Stimulated activated CD4-positive, alpha-beta T cell treated with anti-CD3 and anti-CD28 coated beads, TNF-alpha, amount 100 ng/mL, for 1 hour (primary cell): Measurements from ENCODE around the gene COL5A1.
"Not testable (repeated sequence)": the region's sequence is repeated elsewhere in the genome, so short reads cannot be mapped to it uniquely, and the experiment has no call there.

Source experiments
- DNase-seq, 3 donors: peaks; one replicate each; pipeline ENCODE4 v3.0.0-alpha.2; 2020; ENCODE audit warnings: low read depth in 3 of 3, low spot score in 1 of 3

The COL5A1 gene

DNA sequence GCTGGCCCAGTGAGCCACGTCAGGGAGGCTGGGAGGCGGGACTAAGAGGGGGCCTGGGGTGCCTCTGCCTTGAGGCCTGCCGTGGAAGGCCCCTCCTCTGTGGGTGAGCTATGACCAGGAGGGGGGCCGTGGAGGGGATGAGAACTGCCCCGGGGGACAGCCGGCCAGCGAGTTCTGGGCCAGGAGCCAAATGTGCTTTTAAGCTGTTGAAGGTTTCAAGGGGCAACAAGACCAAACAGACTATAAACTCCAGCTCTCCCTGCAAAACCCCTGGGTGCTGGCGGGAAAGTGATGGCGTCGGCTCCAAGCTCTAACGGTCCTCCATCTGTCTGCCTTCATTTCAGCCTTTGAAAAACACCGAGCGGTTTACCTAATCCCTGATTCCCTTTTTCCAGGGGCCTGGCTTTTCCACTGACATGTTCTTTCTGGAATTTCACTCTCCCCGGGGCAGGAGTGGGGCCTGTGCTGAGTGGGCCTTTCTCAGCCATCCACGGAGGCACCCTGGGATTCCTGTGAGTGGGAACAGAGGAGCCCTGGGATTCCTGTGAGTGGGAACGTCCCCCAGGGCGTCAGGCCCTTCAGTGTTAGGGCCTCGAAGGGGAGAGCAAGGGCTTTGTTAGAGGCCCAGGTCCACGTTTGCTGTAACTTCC, 65.6 kb downstream of the COL5A1 start:
- DNase-seq: no peak

DNA sequence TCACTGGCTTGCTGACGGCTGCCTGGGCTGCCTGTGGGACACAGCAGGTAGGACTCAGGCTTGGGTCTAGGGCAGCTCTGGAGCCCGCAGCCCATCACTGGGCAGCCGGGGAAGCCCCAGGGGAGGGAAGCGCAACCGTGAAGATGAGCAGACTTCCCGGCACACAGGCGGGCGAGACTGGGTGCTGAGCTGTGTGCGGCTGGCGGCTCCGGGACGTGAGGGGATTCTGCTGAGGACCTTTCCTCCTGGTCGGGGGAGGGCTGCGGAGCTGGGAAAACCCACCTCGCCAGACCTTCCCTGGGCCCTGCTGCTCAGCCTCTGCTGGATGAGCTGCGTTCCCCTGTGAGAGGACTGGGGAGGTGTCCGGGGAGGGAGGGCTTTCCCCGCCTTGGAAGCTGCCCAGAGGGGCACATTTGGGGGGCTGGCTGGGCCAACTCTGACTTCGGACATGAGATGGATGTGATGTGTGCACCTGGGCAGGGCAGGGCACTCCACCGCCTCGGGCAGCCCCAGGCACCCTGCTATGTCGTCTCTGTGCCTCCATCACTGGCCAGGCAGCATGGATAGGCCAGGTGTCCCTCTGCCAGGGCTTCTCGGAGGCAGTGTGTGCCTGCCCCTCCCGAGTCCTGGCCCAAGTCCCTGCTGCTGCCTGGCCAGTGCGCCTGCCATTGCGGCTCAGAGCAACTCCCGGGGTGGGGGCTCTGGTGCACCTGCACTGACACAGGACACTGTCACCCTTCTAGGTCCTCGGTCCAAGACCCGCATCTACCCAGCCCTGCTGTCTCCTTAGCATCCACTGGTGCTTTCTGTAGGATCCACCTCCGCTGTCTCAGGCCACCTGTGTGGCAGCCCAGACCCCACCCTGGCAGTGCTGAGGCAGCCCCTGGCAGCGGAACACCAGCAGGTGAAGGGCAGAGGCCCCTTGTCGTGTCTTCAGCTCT, 66.4 kb downstream of the COL5A1 start:
- DNase-seq: no peak

DNA sequence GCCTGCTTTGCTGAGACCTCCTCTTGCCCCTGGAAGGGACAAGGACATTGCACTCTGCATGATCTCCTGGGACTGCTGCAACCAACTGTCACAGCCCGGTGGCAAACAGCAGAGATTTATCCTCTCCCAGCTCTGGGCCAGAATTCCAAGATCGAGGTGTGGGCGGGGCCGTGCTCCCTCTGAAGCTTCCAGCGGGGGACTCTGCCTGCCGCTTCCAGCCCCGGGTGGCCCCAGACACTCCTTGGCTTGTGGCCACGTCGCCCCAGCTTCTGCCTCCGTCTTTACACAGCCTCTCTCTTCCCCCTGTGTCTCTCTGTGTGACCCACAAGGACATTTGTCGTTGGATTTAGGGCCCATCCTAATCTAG, 67.1 kb downstream of the COL5A1 start:
- no peak for DNase-seq

DNA sequence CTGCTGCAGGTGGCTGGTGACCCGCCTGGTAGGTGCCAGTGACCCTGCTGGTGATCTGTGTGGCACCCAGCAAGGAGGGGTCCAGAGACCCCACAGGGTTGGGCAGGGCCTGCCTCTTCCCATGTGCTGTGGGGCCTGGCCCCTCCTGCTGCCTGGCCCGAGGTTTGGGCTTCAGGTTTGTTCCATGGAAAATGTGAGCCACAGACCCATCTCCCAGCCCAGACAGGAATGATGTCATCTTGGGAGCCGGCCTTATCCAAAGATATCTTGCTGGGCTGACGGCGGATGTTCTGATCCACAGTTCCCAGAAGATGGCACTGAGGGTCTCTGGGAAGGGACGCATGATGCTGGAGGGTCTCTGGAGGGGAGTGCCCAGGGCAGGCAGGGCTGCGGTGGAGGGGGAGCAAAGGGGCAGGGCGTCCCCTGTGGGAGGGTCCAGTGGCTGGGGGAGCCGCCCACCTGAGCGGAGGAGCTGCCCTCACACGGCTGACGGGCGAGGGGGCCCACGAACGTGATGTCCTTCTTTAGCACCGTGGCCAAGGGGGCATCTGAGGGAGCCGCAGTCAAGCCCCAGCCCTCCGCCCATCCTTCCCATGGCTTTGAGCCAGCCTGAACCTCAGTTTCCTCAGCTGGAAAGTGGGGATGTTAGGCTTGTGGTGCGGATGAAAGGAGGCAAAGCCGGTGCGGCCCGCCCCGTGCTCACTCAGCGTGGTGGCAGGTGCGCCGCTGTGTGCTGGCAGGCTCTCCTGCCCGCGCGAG, 68.1 kb downstream of the COL5A1 start:
- no peak for DNase-seq

DNA sequence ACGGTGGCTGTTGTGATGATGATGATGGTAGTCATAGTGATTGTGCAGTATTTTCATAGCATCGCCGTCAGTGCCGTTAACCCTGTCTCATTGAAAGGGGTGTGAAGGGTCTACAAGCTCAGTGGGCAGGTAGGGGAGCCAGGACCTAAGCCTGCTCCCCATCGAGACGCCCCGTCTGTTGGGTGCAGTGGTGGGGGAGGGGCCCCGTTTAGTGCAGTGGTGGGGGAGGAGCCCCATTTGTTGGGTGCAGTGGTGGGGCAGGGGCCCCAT, 68.6 kb downstream of the COL5A1 start:
- no peak for DNase-seq

DNA sequence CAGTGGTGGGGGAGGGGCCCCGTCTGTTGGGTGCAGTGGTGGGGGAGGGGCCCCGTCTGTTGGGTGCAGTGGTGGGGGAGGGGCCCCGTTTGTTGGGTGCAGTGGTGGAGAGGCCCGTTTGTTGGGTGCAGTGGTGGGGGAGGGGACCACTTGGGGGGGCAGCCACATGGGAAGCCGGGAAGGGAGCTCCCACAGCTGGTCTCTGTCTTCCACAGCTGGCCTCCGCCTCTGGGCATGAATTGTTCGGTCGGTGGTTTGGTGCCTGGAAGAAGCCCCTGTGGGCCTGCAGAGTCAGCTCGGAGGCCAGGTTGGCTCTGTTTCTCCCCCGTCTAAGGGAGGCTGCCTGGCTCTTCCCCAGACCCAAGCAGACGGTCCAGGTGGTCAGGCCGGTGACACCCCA, 69.3 kb downstream of the COL5A1 start:
- no peak for DNase-seq

DNA sequence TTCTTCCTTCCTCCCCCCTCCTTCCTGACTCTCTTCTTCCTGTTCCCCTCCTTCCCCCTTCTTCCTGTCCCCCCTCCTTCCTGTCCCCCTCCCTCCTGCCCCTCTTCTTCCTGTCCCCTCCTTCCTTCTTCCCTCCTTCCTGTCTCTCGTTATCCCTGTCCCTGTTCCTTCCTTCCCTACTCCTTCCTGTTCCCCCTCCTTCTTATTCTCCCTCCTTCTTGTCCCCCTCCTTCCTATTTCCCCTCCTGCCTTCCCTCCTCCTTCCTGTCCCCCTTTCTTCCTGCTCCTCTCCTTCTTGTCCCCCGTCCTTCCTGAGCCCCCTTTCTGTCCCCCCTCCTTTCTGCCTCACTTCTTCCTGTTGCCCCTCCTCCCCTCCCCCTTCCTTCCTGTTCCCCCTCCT, 70.6 kb downstream of the COL5A1 start:
- DNase-seq: no peak

DNA sequence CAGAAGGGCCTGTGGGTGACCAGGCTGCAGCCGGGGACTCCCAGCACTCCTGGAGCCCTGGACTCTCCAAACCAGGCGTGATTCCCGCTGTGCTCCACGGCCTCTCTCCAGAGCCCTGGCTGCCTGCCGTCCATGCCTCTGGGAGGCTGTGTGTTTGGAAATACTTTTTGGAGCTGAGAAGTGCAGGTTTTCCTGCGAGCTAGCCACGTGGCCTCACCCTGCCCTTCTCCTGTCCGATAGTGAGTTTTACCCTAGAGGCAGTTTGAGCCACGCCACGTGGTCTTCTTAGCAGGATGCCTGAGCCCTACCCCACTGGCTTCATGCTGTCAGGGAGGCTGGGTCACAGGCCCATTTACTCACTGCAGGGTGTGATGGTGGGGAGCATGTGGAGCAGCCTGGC, 71.3 kb downstream of the COL5A1 start:
- no peak for DNase-seq

DNA sequence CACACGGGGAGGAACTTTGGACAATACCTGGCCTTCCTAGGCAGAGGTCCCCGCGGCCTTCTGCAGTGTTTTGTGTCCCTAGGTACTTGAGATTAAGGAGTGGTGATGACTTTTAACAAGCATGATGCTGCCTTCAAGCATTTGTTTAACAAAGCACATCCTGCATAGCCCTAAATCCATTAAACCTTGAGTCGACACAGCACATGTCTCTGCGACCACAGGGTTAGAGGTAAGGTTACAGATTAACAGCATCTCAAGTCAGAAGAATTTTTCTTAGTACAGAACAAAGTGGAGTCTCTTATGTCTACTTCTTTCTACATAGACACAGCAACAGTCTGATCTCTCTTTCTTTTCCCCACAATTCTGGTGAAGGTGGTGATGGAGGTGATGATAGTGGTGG, 73.9 kb downstream of the COL5A1 start:
- not testable (repeated sequence) for DNase-seq

DNA sequence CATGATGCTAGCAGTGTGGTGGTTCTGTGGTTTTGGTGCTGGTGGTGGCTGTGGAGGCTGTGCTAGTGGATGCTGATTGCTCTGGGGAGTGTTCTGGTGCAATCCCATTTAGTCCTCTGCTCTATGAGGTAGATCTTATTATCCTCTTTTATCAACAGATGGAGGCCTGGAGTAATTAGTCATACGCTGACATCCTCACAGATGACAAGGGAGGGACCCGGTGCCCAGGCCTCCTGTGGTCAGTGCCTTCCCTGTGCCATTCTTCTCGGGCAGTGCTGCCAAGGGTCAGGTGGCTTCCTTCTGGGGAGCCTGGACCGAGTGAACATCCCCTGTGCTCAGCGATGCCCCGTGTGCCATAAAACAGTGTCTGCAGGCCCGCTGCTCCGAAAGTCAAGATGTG, 74.5 kb downstream of the COL5A1 start:
- DNase-seq: no peak

DNA sequence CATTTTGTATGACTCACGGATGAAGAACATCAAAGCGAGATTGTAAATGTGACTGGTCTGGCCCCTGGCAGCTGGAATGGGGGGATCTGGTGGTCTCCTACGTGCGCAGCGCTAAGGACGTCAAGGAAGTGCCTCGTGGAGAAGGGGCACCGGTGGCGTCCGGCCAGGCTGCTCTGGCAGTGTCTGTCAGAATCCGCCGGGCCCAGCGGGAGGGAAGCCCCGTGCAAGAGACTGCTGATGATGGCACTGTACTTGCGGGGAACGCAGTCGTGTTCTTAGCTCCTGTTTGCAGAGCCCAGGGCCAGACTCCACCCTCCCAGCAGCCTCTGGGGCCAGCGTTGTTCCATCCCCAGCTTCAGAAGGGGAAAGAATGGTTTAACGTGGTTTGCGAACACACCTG, 75.5 kb downstream of the COL5A1 start:
- no peak for DNase-seq

DNA sequence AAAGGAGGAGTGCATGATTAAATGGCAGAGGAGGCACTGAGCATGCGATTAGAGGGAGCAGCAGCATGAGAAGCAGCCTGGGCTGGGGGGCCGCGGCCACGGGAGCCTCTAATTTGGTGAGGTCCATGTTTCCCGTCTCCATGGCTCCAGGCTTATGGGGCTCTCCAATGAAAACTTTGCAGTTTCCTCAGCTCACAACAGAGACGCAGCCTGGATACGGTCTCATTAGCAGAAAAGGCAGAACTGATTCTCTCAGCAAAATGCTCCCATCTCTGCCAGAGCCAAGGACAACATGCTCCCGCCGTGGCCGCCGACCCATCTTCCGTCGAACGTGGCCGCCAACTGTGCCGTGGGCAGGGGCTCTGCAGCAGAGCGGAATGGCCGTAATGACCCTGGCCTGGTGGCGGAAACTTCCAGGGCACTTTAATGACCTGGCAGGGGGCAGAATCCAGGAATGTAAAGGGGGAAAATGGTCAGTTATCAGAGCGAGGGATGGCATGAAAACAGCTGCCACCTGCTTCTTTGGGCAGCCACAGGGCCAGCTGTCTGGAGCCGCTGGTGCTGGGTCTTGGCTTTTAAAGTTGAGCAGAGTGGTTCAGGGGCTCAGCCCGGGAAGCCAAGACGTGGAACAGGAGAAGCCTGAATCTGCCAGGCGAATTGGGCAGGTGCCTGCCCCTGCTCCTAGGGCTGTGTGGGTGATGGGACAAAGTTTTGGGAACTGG, 76.5 kb downstream of the COL5A1 start:
- no peak for DNase-seq

DNA sequence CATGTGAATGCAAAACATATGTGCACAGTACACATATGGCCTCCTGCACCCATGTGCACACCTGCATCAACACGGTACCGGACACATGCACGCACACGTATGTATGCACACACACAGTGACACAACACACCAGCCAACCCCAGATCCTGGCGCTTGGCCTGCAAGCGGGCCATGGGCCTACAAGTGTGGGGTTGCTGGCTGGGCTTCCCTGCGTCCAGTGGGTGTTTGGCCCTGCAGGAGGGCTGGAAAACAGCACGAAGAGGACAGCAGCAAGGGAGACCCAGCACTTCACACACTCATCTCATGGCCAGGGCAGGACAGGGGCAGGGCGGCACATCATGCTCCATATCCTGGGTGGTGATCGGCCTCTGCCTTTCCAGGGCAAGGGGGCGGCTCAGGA, 77.7 kb downstream of the COL5A1 start:
- no peak for DNase-seq

DNA sequence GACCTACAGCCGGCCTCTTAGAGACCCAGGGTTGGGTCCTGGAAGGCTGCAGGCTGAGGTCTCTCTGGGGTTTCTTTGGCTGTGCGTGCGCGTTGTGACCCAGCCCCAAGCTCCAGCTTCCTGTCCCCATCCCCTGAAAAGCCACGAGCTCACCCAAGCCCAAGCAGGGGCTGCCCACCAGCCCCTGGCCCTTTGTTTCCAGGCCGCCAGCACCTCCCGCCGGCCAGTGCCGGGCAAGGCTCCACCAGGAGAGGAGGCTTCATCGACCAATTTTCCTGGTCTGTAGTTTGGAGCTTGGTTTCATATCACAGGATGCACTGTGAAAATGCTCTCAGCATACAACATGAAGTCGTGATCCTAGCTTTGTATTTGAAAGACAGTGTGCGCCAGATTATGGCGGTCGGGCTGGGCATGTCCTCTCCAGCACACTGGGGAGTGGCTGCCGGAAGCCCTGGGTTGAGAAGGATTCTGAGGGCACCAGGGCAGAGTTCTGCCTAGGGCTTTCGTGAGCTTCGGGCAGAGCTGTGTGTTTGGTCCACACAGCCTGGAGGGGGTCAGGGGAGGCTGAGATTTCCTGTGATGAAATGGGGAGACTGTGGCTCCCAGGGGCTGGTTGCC, 78.6 kb downstream of the COL5A1 start:
- no peak for DNase-seq

DNA sequence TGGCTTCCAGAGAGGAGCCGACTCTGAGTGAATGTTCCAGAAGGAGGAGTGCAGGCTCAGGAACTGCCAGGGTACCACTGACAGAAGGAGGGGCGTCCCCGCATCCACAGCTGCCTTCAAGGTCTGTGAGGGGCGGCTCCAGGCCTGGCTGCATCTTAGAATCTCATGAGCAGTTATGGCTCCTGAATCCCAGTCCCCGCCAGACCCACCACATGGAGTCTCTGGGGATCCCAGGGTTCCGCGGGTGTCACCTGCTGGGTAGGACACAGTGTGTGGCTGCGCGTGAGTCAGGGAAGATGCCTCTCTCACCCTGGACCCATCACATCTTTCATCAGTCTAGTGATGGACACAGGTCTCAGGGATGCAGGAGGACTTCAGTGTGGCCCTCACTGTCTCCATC, 79.2 kb downstream of the COL5A1 start:
- no peak for DNase-seq

DNA sequence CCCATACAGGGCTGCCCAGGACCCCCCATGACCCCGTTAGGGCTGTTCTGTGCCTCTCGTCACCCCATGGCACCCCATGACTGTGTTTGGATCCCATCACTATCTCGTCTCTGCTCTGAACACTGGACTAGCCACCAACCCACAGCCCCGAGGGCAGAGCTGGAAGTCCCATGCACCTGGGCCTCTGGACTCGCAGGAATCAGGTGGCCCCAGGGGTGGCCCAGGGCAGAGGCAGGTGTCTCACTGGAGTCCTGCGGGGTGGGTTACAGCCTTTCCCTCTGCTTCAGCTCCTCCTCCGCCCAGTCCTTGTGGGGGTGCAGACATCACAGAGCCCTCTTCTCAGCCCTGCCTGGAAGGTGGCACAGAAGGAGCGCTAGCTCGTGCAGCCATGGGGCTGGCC, 79.7 kb downstream of the COL5A1 start:
- DNase-seq: no peak

DNA sequence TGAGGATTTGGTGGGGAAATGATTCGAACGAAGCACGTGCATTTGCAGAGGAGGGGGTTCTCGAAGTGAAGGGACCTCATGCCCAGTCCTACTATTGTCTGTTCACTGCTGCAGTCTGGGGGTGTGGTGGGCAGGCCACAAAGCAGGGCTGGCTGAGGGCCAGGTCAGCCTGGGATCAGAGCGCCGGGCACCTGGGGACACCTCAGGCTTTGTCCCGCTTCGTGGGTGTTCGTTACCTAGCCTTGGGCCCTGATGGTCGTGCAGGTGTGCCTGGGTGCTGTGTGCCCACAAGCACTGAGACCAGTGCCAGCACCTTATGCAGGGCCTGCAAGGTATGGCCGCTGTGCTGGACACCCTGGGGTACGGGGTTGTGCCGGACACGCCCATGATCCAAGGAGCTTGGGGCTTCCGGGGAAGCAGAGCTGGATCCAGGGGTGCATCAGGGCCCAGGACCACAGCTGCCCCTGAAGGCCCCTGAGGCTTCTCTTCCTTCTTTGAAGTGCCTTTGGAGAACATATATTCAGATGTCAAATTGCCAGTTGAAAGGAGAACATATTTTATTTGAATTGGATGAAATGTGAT, 80.6 kb downstream of the COL5A1 start:
- no peak for DNase-seq

DNA sequence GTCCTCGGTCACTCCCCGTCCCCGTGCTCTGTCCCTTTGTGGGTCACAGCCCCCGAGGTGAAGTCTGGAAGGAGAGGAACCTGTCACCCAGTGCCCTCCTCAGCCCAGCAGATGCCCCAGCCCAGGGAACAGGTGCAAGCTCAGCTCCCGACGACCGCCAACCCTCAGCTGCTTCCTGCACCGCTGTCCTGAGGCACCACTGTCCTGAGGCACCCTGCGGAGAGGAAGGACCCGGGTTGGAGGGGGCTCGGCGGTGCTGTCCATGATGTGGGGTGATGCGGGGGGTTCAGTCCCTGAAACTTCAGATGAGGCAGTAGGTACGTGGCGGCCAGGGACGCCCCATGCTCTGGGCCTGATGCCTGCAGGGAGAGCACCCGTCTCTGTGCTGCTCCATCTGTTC, 81.4 kb downstream of the COL5A1 start:
- DNase-seq: no peak

DNA sequence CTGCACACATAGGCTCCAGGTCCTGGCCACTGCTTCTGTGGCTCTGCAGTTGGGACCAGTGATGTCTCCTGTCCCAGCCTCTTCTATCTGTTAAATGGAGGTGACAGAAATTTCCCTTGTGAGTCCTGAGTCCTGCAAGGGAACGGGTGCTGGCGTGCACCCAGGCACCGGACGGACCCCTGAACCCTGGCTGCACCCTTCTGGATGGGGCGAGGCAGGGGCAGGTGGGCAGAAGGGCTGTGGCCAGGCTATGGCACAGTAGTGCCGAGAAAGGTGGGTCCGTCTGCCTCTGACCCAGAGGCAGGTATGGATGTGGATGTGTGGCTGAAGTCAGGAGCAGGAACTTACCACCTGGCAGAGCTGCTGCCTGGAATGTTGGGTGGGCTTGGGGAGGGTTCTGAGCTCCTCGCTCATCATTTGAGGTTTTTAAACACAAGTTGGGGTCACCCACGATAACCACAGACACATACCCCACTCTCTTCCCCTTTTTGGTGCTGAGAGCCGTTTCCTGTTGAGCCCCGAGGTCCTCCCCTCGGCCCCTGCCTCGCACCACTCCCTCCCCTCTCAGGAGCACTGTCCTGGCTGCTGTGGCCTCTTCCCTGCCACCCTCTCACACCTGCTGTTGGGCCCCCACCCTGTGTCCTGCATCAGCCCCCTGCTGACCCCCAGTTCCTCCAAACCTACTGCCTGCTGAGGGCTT, 82.0 kb downstream of the COL5A1 start:
- no peak for DNase-seq

DNA sequence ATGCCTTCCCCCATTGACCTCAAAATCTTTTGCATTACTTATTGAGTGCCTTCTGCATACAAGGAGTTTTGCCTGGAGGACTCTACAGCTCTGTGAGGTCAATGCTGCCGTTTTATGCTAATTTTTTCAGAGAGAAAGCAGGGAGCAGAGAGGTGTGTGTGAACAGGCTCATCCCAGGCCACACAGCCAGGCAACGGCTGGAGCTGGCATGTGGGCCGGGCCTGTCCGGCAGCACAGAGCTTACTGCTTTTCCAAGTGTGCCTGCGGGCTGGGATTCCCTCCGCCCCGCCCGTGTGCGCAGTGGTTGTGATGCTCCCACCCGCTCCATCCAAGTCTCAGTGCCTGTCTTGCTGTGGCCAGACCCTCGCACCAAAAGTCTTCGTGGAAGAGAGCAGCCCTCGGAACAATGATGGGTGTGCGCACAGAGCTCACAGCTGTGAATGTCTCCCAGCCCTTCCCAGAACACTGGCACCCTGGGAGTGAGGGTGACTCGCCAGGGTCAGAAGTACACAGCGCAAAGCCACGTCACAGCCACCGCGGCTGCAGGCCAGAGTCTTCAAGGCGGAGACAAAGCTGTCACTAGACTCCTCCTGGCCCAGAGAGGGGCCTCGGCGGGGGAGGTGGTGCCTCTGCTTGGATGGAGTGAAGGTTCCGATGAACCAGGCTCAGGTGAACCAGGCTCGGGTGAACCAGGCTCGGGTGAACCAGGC, 82.8 kb downstream of the COL5A1 start:
- no peak for DNase-seq
